ENCODE measurements around the gene CDK13. TPM values are rescaled to one million over a fixed set of nuclear protein-coding genes. Genes with fewer than 3 reads are reported as not detected.

CDK13 gene
- total and polyA plus RNA-seq, 4 donors = 13.3 to 124 (median 30.8) TPM

GRCh38 chr7:40027545-40027944 lies 77.5 kb downstream of the CDK13 start:
- 95 to 99% methylated on average over 4 of the region's 4 CpGs for WGBS, 2 donors
- H3K27ac ChIP-seq (ENCODE audit: low read depth in 1 of 2, low read length in 1 of 2) = no peak overlapping the region
- H3K9me3 ChIP-seq (ENCODE audit: control insufficient read depth in 4 of 4, insufficient read depth in 3 of 4, low read length in 3 of 4) = no peaks in the 10 kb centered on the region
- H3K36me3 ChIP-seq (ENCODE audit: control insufficient read depth in 4 of 4, insufficient read depth in 4 of 4, low read length in 4 of 4) = peaks cover 3 to 18% (median 5%) of the 10 kb centered on the region in 4 donors
- ATAC-seq (ENCODE audit: insufficient read depth, low FRiP score) (no peak), DNase-seq (no peak)
- H3K4me1 ChIP-seq (ENCODE audit: control insufficient read depth in 5 of 5, insufficient read depth in 5 of 5, low read length in 5 of 5) = no peaks in the 10 kb centered on the region
- TF ChIP-seq, protein P1, sequence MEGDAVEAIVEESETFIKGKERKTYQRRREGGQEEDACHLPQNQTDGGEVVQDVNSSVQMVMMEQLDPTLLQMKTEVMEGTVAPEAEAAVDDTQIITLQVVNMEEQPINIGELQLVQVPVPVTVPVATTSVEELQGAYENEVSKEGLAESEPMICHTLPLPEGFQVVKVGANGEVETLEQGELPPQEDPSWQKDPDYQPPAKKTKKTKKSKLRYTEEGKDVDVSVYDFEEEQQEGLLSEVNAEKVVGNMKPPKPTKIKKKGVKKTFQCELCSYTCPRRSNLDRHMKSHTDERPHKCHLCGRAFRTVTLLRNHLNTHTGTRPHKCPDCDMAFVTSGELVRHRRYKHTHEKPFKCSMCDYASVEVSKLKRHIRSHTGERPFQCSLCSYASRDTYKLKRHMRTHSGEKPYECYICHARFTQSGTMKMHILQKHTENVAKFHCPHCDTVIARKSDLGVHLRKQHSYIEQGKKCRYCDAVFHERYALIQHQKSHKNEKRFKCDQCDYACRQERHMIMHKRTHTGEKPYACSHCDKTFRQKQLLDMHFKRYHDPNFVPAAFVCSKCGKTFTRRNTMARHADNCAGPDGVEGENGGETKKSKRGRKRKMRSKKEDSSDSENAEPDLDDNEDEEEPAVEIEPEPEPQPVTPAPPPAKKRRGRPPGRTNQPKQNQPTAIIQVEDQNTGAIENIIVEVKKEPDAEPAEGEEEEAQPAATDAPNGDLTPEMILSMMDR (IDR thresholded peaks at IDR 0.05; ENCODE audit: control extremely low read depth, extremely low read depth) = no peak
- H3K4me3 ChIP-seq = no peak overlapping the region
- H3K9ac ChIP-seq (ENCODE audit: insufficient read depth in 1 of 2, low read length in 2 of 2) = no peak overlapping the region
- H3K27me3 ChIP-seq (ENCODE audit: control insufficient read depth in 3 of 3, insufficient read depth in 3 of 3, low read length in 2 of 3) = no peaks in the 10 kb centered on the region

- no peak overlapping the region for H3K9ac ChIP-seq (ENCODE audit: insufficient read depth in 1 of 2, low read length in 2 of 2)
- TF ChIP-seq, protein P1 (IDR thresholded peaks at IDR 0.05; ENCODE audit: control extremely low read depth, extremely low read depth) = no peak
- H3K27ac ChIP-seq (ENCODE audit: low read depth in 1 of 2, low read length in 1 of 2) = peak overlapping the region in 1 of 2 donors; percentile 6
- DNase-seq (no peak), ATAC-seq (ENCODE audit: insufficient read depth, low FRiP score) (no peak)
- no peaks in the 10 kb centered on the region for H3K27me3 ChIP-seq (ENCODE audit: control insufficient read depth in 3 of 3, insufficient read depth in 3 of 3, low read length in 2 of 3)
- WGBS, 2 donors = 88 to 92% methylated on average over 1 of the region's 1 CpG
- no peaks in the 10 kb centered on the region for H3K4me1 ChIP-seq (ENCODE audit: control insufficient read depth in 5 of 5, insufficient read depth in 5 of 5, low read length in 5 of 5)
- H3K36me3 ChIP-seq (ENCODE audit: control insufficient read depth in 4 of 4, insufficient read depth in 4 of 4, low read length in 4 of 4) = peaks cover 0 to 7% (median 2%) of the 10 kb centered on the region in 4 donors
- H3K4me3 ChIP-seq = no peak overlapping the region
- no peaks in the 10 kb centered on the region for H3K9me3 ChIP-seq (ENCODE audit: control insufficient read depth in 4 of 4, insufficient read depth in 3 of 4, low read length in 3 of 4)
Measured at GRCh38 chr7:40033826-40034225, 83.8 kb downstream of the CDK13 start.

- no peak overlapping the region for H3K27ac ChIP-seq (ENCODE audit: low read depth in 1 of 2, low read length in 1 of 2)
- H3K36me3 ChIP-seq (ENCODE audit: control insufficient read depth in 4 of 4, insufficient read depth in 4 of 4, low read length in 4 of 4) = peaks cover 0 to 4% (median 1%) of the 10 kb centered on the region in 4 donors
- no peak overlapping the region for H3K4me3 ChIP-seq
- H3K9me3 ChIP-seq (ENCODE audit: control insufficient read depth in 4 of 4, insufficient read depth in 3 of 4, low read length in 3 of 4) = no peaks in the 10 kb centered on the region
- H3K9ac ChIP-seq (ENCODE audit: insufficient read depth in 1 of 2, low read length in 2 of 2) = no peak overlapping the region
- WGBS, 2 donors = 77 to 82% methylated on average over 2 of the region's 2 CpGs
- DNase-seq (no peak), ATAC-seq (ENCODE audit: insufficient read depth, low FRiP score) (no peak)
- H3K4me1 ChIP-seq (ENCODE audit: control insufficient read depth in 5 of 5, insufficient read depth in 5 of 5, low read length in 5 of 5) = peaks cover 0 to 2% (median 0%) of the 10 kb centered on the region in 5 donors
- TF ChIP-seq, protein P1 (IDR thresholded peaks at IDR 0.05; ENCODE audit: control extremely low read depth, extremely low read depth) = no peak
- H3K27me3 ChIP-seq (ENCODE audit: control insufficient read depth in 3 of 3, insufficient read depth in 3 of 3, low read length in 2 of 3) = no peaks in the 10 kb centered on the region
Measured at GRCh38 chr7:40041456-40041855, 91.4 kb downstream of the CDK13 start.

GRCh38 chr7:40043164-40043563 lies 93.1 kb downstream of the CDK13 start:
- TF ChIP-seq, protein P1 (IDR thresholded peaks at IDR 0.05; ENCODE audit: control extremely low read depth, extremely low read depth) = no peak
- Histone ChIP-seq H3K9me3 (ENCODE audit: control insufficient read depth in 4 of 4, insufficient read depth in 3 of 4, low read length in 3 of 4) (no peaks in the 10 kb centered on the region), H3K36me3 (ENCODE audit: control insufficient read depth in 4 of 4, insufficient read depth in 4 of 4, low read length in 4 of 4) (peaks cover 0 to 5% (median 2%) of the 10 kb centered on the region in 4 donors), H3K4me1 (ENCODE audit: control insufficient read depth in 5 of 5, insufficient read depth in 5 of 5, low read length in 5 of 5) (peaks cover 0 to 2% (median 0%) of the 10 kb centered on the region in 5 donors), H3K27ac (ENCODE audit: low read depth in 1 of 2, low read length in 1 of 2) (no peak overlapping the region), H3K9ac (ENCODE audit: insufficient read depth in 1 of 2, low read length in 2 of 2) (no peak overlapping the region), H3K4me3 (no peak overlapping the region), H3K27me3 (ENCODE audit: control insufficient read depth in 3 of 3, insufficient read depth in 3 of 3, low read length in 2 of 3) (no peaks in the 10 kb centered on the region)
- ATAC-seq (ENCODE audit: insufficient read depth, low FRiP score) = no peak
- WGBS, 2 donors = 94 to 96% methylated on average over 2 of the region's 2 CpGs
- DNase-seq = no peak
